Thyroid gland (tissue), 4 donors: Measurements from ENCODE around the gene SLC22A15.

Experiments used
- CTCF ChIP-seq, 6 experiments: fragments of 200-600 bp in 3 of 6; fragments of 450-650 bp in 3 of 6; sonication (generic) in 3 of 6; IDR thresholded peaks; one replicate each; pipeline ENCODE4 v1.5.1; 2016 to 2019; ENCODE audit warnings: antibody characterized with exemption in 6 of 6, mild to moderate bottlenecking in 2 of 6, inconsistent platforms in 1 of 6, moderate library complexity in 1 of 6
- POLR2A ChIP-seq, 2 donors: fragments of 450-650 bp; IDR thresholded peaks; one replicate each; pipeline ENCODE4 v1.6.1; 2017; ENCODE audit warnings: antibody characterized with exemption in 2 of 2, mild to moderate bottlenecking in 2 of 2, moderate library complexity in 1 of 2

- no peak for TF ChIP-seq CTCF (IDR thresholded peaks at IDR 0.05)
- TF ChIP-seq POLR2A (IDR thresholded peaks at IDR 0.05): no peak
Observed at GRCh38 chr1:115949156-115949555, 27.2 kb upstream of the SLC22A15 start.
